ENCODE data around the gene FLNB.

DNA sequence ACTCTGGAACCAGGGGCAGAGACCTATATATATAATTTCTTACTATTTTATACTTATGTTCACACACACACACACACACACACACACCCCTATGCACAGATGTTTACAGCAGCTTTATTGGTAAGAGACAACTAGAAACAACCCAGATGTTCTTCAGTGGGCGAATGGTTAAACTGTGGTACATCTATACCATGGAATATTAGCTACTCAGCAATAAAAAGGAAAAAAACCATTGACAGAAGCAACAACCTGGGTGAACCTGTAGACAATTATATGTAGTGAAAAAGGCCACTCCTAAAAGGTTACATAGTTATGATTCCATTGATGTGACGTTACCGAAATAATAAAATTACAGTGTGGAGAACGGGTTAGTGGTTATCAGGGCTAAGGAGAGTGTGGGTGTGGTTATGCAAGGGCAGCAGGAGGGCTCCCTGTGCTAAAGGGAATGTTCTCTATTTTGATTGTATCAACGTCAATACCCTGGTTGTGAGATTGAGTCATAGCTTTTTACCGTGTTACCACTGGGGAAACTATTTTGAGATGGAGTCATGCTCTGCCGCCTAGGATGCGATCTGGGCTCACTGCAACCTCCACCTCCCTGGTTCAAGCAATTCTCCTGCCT lies 85.5 kb downstream of the FLNB start:
- TF ChIP-seq CTCF (IDR thresholded peaks at IDR 0.05 in 2 of 3, conservative IDR thresholded peaks at IDR 0.05 in 1 of 3; ENCODE audit: control insufficient read depth in 2 of 3, extremely low read depth in 1 of 3, insufficient read depth in 1 of 3, low read depth in 3 of 3, low read length in 3 of 3): no peak
- no peak for TF ChIP-seq TARDBP (IDR thresholded peaks at IDR 0.05; ENCODE audit: borderline replicate concordance)
- TF ChIP-seq ZNF24 (IDR thresholded peaks at IDR 0.05): no peak
- no peak for TF ChIP-seq SUZ12 (IDR thresholded peaks at IDR 0.05; ENCODE audit: unreplicated experiment)
- TF ChIP-seq MAX (IDR thresholded peaks at IDR 0.05; ENCODE audit: low read depth, low read length): no peak
- no peak for TF ChIP-seq HDAC2 (IDR thresholded peaks at IDR 0.05)
- TF ChIP-seq SIX5 (IDR thresholded peaks at IDR 0.05; ENCODE audit: low read depth, low read length, severe bottlenecking): no peak
- TF ChIP-seq RELA (IDR thresholded peaks at IDR 0.05; ENCODE audit: borderline replicate concordance, partially characterized antibody): no peak
- TF ChIP-seq IRF4 (IDR thresholded peaks at IDR 0.05; ENCODE audit: low read depth, low read length): no peak
- no peak for TF ChIP-seq BRCA1 (IDR thresholded peaks at IDR 0.05; ENCODE audit: low read depth, low read length)

All from GM12878 (cell line).